Left renal cortex interstitium (tissue), 4 donors: ENCODE results near the gene FAM13A. TPM values are rescaled to one million over a fixed set of nuclear protein-coding genes. Genes with fewer than 3 reads are reported as not detected.

Experiments used
- DNase-seq, 4 donors: peaks; one replicate each; pipeline ENCODE4 v3.0.0-alpha.2; 2013; ENCODE audit warnings: low read depth in 4 of 4, low spot score in 2 of 4, missing footprints in 1 of 4
- polyA plus RNA-seq, 4 donors: library from polyadenylated mRNA; unstranded; fragments of 120-200 nt; gene quantifications; one replicate each; pipeline ENCODE4 v1.2.1, GENCODE V29; 2013; ENCODE audit not compliant: insufficient read length in 4 of 4

FAM13A gene
- polyA plus RNA-seq, 4 donors: 27.5 to 41.8 (median 34.8) TPM

DNA sequence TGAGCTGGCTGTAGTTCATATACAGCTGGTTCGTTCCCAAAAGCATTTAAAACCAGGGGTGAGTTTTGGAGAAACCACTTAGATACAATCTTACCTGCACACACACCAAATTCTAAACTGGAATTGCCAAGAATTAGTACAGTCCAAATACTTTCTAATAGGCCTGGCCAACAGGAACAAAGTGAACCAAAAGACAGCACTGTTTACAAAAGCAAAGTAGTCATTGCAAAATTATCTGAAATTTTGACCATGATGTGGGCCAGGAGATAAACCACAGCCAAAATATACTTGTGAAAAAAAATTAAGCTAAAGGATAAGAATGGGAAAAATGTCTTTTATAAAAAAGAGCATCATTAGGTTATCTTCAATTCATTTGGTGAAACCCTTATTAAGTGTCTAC, 321.4 kb downstream of the FAM13A start:
- no peak for DNase-seq

DNA sequence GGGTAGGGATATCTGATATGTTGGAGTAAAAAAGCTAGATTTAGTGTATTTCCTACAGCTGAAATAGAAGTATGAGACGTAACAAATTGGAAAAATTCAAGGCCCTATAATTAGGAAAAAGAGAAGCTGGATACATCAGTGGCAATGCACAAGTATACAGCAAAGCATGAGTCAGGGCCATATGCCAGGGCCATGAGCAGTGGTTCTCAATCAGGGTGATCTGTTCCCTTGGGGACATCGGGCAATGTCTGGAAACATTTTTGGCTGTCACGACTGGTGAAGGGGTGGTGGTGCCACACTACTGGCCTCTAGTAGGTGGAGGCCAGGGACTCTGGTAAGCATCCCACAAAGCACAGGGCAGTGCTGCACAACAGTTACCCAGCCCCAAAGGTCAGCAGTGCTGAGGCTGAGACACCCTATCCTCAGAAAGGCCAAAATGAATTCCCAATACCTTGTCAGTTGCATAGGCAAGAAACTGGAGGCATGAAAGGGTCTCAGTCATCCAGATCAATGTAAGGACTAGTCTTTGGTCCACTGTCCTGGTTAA, 322.5 kb downstream of the FAM13A start:
- DNase-seq: no peak

DNA sequence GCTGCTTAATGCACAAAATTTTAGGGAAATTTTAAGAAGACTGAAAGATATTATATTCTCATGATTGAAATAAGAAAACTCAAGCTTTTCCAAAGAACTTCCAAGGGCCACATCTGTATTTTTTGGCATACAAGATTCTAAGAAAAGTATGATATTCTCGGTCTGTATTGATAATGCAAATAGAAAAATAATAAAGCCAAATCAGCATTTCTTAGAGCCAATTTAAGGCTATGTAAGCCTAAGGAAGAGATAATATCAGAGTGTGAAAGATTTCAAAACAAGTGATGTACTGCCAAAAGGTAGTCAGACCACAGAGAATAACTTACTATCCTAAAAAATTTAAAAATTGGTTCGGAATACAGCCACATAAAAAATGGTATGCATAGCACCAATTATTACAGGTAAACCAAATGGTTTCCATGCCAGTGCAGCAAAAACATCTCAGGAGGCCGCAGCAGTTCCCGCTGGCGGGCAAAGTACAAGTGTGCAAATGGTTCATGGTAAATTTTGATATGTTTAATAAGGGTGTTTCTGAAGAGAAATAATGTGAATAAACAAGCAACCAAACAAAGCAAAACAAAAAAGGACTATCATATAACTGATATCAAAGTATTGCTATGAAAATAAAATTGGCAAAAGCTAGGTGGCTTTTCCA, 324.1 kb downstream of the FAM13A start:
- DNase-seq: no peak

DNA sequence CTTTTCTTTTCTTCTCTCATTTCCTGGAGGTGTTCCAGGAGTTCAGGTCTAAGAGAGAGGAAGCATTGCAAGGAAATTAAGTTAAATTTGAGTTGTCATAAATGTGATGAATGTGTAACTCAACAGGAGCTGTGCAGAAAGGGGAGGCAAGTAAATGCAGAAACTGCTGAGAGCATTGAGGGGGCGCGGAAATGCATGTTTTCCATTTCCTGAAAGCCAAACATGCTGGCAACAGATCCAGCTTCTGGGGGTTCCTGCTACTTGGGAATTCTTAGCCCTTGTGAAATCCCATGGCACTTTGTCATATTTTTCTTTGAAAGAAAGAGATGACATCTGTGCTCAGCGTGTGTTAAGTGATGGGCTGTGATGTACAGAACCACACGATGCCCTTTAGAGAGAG, 325.6 kb downstream of the FAM13A start:
- DNase-seq: no peak

DNA sequence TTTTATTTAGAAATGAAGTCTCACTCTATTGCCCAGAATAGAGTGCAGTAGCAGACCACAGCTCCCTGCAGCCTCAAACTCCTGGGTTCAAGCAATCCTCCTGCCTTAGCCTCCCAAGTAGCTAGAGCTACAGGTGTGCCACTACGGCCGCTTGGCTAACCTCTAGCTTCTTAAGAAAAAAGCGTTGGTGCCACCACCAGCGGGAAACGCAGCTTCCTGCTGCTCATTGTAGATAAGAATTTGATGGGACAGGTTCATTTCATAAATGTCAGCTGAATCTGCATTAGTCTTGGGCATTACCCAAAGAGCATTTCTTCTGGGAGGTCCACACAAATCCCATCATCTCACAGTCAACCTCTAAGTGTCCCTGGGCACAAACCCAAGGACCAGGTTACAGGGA, 326.2 kb downstream of the FAM13A start:
- DNase-seq: no peak

DNA sequence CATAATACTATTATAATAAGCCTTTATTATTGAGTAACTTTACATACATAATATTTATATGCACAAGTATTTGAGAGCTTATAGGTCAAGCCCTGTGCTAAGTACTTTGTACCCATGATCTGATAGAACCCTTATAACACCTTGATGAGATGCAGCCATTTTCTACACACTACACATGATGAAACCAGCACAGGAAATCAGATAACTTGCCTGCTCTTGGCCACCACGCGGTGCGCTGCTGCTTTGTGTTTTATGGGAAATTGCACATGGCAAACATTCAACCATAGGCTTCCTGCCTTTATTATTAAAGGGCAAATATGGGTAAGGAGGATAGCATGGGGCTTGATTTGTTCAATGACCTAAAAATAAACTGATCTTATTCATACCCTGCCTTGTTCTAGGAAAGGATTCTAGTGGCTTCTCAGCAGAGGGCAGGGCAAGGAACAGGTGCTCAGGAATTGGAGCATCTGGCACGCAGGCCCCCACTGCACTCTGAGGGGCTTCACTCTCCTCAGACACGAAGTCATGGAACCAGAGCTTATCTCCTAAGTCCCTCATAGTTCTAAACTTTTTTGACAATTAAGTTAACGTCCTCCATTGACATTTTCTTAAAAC, 327.7 kb downstream of the FAM13A start:
- no peak for DNase-seq

DNA sequence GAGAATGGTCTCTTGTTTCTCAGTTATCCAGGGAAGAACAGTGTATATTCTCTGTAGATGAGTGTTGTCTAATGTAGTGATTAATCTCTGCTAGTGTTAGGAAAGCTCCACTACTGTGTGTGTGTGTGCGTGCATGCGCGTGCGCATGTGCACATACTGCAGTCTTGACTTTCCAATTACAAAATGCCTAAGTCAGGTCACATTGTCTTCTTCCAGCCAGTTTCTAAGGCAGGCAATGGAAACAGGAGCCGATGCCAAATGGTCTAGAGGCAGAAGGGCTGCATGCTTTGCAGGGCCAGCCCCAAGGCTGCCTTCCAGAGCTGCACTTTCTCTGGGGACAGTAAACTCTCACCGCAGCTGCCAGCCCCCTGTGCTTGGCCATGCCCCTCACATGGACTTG, 328.8 kb downstream of the FAM13A start:
- no peak for DNase-seq

DNA sequence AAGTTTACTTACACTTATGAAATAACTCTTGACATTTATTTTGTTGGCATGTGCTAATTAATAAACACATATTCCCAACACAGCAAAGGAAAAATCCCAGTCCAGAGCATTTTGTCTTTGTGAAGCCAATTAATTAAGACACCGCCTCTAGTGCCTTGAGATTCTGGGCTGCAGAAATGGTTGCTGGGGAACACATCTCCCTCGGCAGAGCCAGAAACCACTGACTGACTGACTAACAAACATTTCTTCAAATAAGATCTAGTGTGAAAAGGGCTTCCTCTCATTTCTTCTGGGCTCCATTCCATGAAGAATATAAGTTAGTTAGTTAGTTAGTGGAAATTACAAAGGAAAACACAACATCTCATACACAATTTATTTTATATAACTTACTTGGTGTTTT, 331.0 kb downstream of the FAM13A start:
- no peak for DNase-seq

DNA sequence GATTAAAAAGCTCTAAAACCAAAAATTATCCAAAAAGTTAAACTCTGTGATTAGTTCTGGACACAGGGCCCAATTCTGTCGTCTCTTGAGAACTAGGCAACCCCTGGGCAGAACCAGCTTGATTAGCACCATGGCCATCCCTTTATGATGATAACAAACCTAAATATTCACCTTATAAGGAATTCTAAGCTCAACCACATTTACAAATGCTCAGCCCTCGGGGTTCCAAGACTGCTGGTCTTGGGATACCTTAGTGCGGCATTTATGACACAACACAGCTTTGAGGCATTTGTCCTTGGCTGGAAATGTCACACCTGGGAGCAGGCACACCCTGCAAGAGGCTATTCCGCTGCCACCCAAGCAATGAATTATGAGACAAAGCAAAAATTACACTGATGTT, 331.8 kb downstream of the FAM13A start:
- no peak for DNase-seq

DNA sequence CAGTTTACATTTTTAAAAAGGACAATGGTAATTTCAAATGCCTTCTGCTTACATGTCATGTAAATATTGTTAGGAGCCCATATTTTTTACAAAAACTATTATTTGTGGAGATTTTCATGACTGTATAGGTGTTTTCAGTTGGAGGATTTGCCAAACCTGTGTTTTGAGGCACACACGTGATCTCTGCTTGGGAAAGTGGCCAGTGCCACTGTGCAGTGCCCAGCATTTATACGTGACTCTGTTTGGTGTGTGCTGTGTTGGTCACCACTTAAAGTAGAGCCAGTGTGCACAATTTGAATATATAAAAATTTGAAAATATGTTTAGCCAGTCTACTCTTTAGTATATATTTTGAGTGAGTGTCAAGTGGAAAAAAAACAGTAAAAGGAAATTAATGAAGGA, 332.6 kb downstream of the FAM13A start:
- DNase-seq: no peak

DNA sequence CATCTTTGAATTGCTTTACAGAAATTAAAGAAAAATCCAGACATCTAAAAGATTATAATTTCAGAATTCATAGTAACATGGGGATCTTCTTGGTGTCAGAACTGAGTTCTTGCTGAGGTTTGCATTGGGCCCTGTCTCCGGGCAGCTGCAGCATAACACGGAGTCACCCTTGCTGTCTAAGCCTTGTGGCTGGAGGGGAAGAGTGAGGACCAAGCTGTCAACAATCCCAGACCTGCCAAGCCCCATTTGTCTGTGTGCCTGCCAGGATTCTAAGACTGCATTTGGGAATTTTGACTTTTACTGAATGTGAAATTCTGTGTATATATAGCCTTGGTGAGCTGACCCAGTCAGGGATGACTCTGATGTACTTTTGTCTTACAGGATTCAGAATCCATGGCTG, 334.2 kb downstream of the FAM13A start:
- no peak for DNase-seq

DNA sequence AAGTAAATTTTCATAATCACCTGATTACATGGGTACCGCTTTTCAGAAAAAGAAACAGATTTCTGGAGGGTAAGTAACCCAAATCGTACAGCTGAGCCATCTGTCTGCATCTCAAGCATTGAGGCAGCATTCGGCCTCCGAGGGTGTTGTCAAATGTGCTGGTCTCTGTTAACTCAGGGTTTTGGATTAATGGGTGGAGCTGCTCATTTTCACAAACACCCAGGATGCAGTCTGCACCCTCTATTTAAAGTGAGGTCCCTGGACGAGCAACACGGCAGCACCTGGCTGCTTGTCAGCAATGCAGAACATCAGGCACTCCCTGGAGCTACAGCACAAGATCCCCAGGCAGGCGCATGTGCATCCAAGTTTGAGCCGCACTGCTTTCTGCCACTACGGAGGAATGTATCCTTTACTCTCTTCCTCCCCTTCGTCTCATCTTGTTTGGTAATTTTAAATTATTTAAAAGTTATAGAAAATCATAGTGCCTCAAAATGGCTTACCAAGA, 334.7 kb downstream of the FAM13A start:
- no peak for DNase-seq

DNA sequence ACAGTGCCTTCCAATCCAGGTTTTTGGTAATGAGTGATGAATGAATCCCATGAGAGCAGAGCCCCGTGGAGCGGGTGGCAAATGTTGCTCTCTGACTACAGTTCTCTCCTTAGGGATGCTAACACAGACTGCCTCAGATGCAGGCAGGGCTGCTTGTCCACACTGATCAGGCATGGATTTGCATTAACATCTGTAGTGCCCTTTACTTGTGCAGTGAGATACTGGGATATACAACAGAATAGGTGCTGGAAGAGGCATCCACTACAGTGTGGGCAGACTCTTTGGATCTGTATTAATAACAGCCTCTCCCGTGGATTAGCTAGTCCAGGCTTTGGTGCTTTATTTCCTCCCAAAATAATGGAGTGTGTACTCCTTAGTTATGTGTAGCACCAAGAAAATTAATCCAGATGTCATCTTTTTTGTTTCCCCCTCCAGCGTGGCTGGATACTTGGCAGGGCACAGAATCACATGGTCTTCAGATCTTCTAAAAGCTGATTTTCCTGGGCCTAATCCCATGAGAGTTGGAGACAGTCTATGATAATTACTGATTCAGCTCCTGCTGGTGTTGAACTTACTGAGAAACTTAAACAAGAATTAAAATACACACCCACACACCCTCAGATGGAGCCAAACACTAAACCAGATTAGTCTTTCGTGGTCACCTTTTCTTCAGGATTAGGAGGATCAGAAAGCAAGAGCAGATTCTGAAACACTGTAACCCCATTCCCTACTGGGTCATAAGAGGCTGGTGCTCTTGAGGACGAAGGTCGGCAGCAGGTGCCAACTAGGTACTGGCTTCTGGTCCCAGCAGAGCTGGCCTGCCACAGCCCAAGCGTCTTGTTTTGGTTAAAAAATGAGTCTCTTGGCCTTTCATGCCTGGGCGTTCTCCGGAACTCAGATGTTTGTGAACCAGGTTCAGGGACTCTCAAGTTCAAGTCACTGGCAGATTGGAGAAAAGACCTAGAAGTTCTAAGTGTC, 336.2 kb downstream of the FAM13A start:
- DNase-seq: no peak

DNA sequence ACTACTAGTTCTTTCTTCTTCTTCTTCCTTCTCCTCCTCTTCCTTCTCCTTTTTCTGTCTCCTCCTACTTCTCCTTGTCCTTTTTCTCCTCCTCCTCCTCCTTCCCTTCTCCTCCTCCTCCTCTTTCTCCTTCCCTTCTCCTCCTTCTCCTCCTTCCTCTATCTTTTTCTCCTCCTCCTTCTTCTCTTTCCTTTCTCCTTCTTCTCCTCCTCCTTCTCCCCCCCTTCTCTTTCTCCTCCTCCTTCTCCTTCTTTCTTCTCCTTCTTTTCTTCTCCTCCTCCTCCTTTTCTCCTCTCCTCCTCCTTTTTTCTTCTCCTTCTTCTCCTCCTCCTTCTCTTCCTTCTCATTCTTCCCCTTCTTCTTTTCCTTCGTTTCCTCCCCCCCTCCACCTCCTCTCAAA, 337.6 kb downstream of the FAM13A start:
- no peak for DNase-seq

DNA sequence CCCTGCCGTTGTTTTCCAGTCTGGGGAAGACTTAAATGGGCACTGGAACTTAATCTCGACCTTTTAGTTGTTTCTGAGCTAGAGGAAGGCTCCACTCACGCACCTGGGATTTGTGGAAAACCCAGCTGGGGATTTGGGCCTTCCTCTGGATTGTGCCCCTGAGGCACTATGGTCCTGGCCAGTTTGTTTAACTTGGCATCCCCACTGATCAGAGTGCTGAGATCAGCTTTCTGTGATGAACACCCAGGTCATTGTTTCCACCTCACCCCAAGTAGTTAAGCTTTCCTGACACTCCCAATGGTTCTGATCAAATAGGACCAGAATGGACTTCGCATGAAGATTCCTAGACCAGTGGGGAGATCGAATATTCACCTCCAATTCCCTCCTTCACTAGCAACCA, 338.9 kb downstream of the FAM13A start:
- DNase-seq: no peak

DNA sequence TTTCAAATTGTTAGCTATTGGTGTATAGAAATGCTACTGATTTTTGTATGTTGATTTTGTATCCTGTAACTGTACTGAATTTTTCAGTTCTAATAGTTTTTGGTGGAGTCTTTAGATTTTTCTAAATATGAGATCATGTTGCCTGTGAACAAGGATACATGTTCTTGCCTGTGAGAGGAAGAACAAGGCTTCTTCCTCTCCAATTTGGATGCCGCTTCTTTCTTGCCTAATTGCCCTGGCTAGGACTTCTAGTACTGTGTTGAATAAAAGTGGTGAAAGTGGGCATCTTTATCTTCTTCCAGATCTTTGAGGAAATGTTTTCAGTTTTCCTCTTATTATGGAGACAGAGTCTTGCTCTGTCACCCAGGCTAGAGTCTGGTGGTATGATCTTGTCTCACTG, 343.2 kb downstream of the FAM13A start:
- DNase-seq: no peak

DNA sequence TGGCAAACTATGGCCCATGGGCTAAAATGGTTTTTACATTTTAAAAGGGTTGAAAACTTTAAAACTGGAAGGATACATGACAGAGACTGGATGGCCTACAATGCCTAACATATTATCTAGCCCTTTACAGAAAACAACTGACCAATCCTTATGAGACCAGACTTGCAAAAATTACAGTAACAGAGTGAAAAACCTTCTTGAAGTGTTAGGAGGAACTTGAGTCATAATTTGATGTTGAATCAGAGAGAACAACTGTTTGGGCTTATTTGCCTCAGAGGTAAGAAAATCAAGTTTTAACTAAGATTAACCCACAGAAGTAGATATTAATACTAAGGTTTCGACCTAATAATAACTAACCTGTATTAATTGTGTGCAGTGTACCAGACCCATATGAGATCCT, 347.0 kb downstream of the FAM13A start:
- no peak for DNase-seq

DNA sequence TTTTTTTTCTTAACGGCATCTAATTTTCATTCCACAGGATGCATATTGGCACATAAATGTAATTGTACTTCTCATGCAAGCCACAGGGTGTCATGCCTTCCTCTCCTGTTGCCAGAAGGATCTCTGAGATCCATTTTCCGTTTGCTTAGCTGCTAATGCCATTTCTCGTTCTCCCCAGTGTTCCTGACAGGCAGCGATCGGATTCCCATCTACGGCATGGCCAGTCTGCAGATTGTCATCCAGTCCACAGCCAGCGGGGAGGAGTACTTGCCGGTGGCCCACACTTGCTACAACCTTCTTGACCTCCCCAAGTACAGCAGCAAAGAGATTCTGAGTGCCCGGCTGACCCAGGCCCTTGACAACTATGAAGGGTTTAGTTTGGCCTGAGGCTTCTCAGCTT, 350.4 kb downstream of the FAM13A start:
- DNase-seq: peak in 1 of 4 donors; percentile 26

DNA sequence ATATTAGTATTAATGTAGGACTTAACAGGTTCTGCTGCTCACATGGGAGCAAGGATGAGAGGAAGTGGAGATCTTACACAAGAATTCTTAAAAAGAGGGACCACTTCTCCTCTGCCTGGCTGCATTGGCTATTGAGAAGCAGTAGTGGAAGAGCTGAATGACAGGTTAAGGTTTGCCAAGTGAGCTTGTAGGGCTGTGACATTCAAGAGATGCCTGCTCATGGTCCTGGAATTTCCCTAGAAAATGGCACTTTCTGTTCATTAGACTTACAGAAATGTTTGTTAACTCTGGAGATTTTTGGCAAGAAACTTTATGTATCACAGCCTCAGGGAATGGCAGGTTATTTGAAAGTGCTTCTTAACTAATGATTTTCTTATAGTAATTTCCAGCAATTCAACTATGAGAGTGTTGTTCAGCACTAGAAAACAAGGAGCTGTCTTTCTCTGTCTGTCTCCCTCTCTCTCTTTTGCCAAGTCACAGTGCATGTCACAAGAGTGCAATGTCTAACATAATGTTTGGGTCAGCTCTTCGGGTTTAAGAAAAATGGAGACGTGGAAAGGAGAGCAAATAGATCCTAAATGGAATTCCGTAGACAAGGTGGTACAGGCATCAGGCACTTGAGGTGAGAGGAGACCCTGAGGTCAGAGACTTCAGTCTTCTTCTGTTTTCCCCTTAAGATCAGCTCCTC, 351.0 kb downstream of the FAM13A start:
- no peak for DNase-seq

DNA sequence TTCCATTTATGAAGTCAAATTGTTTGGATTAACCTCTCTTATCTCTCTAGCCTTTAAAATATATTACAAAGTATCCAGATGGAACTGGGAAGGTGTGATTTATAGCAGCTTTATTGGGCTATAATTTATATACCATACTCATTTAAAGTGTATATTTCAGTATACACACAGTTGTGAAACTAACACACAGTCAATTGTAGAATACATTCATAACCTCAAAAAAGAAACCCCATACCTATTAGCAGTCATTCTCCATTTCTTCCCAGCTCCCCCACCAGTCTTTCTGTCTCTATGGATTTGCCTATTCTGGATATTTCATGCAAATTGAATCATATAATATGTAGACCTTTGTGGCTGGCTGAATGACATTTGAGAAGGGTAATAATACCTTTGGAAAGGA, 351.8 kb downstream of the FAM13A start:
- DNase-seq: no peak

DNA sequence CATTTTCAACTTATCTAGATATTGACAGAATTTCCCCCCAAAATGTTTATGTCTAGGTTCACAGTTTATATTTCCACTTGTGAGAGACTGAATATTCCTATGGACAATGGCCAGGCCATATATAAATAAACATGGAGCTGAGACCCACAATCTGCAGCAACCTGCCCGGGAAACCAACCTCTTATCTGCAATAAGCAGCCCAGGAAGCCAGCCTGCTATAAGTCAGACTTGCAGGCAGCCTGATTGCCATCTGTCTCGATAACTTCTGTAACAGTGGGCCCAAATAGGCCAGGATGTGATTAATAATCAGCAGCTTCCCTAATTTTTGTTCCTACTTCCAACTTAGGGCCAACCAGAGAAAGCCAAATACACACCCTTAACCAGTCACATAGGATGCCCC, 354.2 kb downstream of the FAM13A start:
- no peak for DNase-seq
